Brain microvascular endothelial cell (primary cell): ENCODE data around the gene FASN.

Experiments used
- DNase-seq: peaks from one replicate; pipeline ENCODE4 v3.0.0-alpha.2; 2020
- H3K27ac ChIP-seq: fragments of 250-450 bp; sonication (Bioruptor Pico); 2 replicates; pipeline ENCODE4 v1.5.1; 2020; ENCODE audit warnings: mild to moderate bottlenecking, moderate library complexity
- H3K27me3 ChIP-seq: fragments of 250-450 bp; sonication (Bioruptor Pico); replicated peaks from 2 replicates; pipeline ENCODE4 v1.5.1; 2020; ENCODE audit warnings: mild to moderate bottlenecking
- H3K36me3 ChIP-seq: fragments of 250-450 bp; sonication (Bioruptor Pico); replicated peaks from 2 replicates; pipeline ENCODE4 v1.5.1; 2020; ENCODE audit warnings: mild to moderate bottlenecking
- H3K4me3 ChIP-seq: 2 replicates; pipeline ENCODE4 v1.5.1; 2011; ENCODE audit warnings: low read depth, mild to moderate bottlenecking, control low read depth, low read length, moderate library complexity
- CTCF ChIP-seq: IDR thresholded peaks from 2 replicates; pipeline ENCODE4 v1.5.1; 2011; ENCODE audit warnings: low read depth, mild to moderate bottlenecking, moderate library complexity, low read length, control low read depth, inconsistent platforms; ENCODE audit errors: missing control alignments
- in situ Hi-C: cut with HindIII; loops from 2 replicates; pipeline ENCODE4 v1.10.0; 2017; ENCODE audit warnings: low sequenced_read_pairs, low pct_ligation_motif_present

Gene FASN

GRCh38 chr17:82108961-82109475 is 11.0 kb upstream of the FASN start:
- H3K27me3 ChIP-seq: no peaks in the 10 kb centered on the region
- in situ Hi-C loops: no loop called here
- H3K4me3 ChIP-seq: no peak overlapping the region
- DNase-seq: no peak
- H3K27ac ChIP-seq: no peak overlapping the region
- H3K36me3 ChIP-seq: peaks cover 3% of the 10 kb centered on the region
- TF ChIP-seq CTCF: no peak

DNA sequence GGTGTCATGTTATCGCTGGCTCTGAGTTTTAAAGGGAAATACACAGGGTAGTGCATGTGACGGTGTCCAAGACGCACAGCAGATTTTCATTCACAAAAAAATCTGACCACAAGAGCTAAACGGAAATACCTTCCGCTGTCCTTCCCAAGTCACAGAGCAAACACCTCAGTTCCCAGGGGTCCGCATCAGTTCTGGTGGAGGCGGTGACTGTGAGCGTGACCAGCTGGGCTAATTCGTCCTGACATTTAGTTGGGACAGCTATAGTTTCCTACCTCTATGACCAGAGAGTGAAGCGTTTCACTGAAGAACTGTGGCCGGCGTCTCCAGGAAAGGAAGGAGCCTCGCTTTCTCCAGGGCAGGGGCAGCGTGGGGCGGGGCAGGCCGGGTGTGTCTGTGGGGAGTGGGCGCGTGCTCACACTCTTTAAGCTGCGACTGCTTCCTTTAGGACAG is 10.5 kb upstream of the FASN start:
- Histone ChIP-seq H3K27ac (no peak overlapping the region), H3K27me3 (no peaks in the 10 kb centered on the region), H3K36me3 (peaks cover 3% of the 10 kb centered on the region), H3K4me3 (no peak overlapping the region)
- DNase-seq: no peak
- no peak for TF ChIP-seq CTCF
- in situ Hi-C loops: no loop called here

- Histone ChIP-seq H3K27me3 (no peaks in the 10 kb centered on the region), H3K4me3 (no peak overlapping the region), H3K36me3 (peaks cover under 1% of the 10 kb centered on the region), H3K27ac (no peak overlapping the region)
- DNase-seq: no peak
- in situ Hi-C loops: no loop called here
- TF ChIP-seq CTCF: no peak
Measured at GRCh38 chr17:82108038-82108437, 10.0 kb upstream of the FASN start.

DNA sequence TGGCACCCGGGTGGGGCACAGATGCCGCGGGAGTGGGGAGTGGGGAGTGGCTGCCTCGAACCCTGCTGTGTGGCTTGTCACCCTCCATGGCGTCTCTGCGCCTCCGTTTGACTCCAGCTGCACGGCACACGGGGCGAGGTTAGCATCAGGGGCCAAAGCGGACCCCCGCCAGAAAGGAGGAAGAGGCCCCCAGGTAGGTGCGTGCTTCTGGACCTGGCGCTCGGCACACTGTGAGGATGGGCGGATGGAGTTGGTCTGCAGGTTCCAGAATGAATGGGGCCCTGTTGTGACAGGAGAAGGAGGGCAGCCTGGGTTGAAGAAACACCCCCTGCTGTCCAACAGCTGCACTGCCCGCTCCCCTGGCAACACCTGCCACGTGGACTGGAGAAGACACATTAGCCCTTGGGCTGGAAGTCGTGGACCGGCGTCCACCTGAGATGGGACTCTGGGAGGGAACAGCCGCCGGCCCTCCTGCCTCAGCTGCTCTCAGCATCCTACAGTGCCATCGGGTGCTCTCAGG is 9.4 kb upstream of the FASN start:
- no peak for DNase-seq
- TF ChIP-seq CTCF: peak; percentile 51
- H3K36me3 ChIP-seq: no peaks in the 10 kb centered on the region
- H3K4me3 ChIP-seq: no peak overlapping the region
- in situ Hi-C loops: no loop called here
- H3K27ac ChIP-seq: no peak overlapping the region
- no peaks in the 10 kb centered on the region for H3K27me3 ChIP-seq

DNA sequence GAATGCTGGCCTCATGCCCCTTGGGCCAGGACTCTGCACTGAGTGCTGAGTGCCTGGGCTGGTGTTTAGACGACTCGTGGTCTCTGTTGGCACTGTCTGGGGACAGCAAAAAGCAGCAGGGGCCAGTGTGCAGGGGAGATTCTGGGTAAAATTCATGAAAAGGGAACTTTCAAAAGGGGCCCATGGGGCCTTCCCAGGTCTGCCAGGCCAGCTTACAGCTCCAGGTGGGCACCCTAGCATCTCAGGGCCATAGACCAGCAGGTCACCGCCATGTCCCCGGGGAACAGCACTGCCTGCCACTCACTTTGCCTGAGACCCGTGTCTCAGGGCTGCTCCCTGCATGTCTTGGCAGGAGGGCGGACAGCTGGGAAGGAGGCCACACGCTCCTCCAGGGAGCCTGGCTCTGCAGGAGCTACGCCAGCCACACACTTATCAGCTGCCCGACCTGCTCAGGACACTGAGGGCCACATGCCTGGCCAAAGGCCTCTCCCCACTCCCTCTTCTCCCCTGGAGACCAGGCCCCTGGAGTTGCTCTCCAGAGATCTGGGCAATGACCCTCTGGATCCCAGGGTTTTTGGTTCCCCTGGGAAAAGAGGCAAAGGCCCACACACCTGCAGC is 8.8 kb upstream of the FASN start:
- Histone ChIP-seq H3K36me3 (no peaks in the 10 kb centered on the region), H3K4me3 (no peak overlapping the region), H3K27ac (no peak overlapping the region), H3K27me3 (no peaks in the 10 kb centered on the region)
- in situ Hi-C loops: no loop called here
- TF ChIP-seq CTCF: no peak
- DNase-seq: no peak
